Smooth muscle cell (in vitro differentiated cells): Measurements from ENCODE around the gene TP53BP2. TPM values are rescaled to one million over a fixed set of nuclear protein-coding genes. Genes with fewer than 3 reads are reported as not detected.

Experiments
- DNase-seq: peaks from one replicate; lab custom pipeline; 2025; ENCODE audit not compliant: unreplicated experiment; lab: John Stamatoyannopoulos, UW
- H2AFZ ChIP-seq: fragments of 200-600 bp; sonication (generic); 2 replicates; pipeline ENCODE4 v1.6.0; 2016; ENCODE audit warnings: antibody characterized with exemption, low read depth, mild to moderate bottlenecking
- H3F3A ChIP-seq: fragments of 200-600 bp; sonication (generic); 2 replicates; pipeline ENCODE4 v1.6.0; 2017; ENCODE audit warnings: antibody characterized with exemption, low read depth
- H3K27ac ChIP-seq: fragments of 200-600 bp; sonication (generic); 2 replicates; pipeline ENCODE4 v1.5.1; 2016; ENCODE audit warnings: low read depth, mild to moderate bottlenecking
- H3K27me3 ChIP-seq: fragments of 200-600 bp; sonication (generic); 2 replicates; pipeline ENCODE4 v1.6.1; 2016; ENCODE audit warnings: low read depth, mild to moderate bottlenecking
- H3K36me3 ChIP-seq: fragments of 200-600 bp; sonication (generic); 2 replicates; pipeline ENCODE4 v1.5.1; 2016; ENCODE audit warnings: low read depth
- H3K4me1 ChIP-seq: fragments of 200-600 bp; sonication (generic); 2 replicates; pipeline ENCODE4 v1.5.1; 2016; ENCODE audit warnings: low read depth
- H3K4me2 ChIP-seq: fragments of 200-600 bp; sonication (generic); 2 replicates; pipeline ENCODE4 v1.6.0; 2016; ENCODE audit warnings: mild to moderate bottlenecking
- H3K4me3 ChIP-seq: fragments of 200-600 bp; sonication (generic); 2 replicates; pipeline ENCODE4 v1.5.1; 2016; ENCODE audit warnings: mild to moderate bottlenecking
- H3K79me2 ChIP-seq: fragments of 200-600 bp; sonication (generic); 2 replicates; pipeline ENCODE4 v1.6.0; 2016; ENCODE audit warnings: low read depth, mild to moderate bottlenecking
- H3K9ac ChIP-seq: fragments of 200-600 bp; sonication (generic); 2 replicates; pipeline ENCODE4 v1.6.0; 2016; ENCODE audit warnings: low read depth
- H3K9me3 ChIP-seq: fragments of 200-600 bp; sonication (generic); replicated peaks from 2 replicates; pipeline ENCODE4 v1.5.1; 2016; ENCODE audit warnings: low read depth
- H4K20me1 ChIP-seq: fragments of 200-600 bp; sonication (generic); 2 replicates; pipeline ENCODE4 v1.6.0; 2016; ENCODE audit warnings: low read depth
- CTCF ChIP-seq: fragments of 200-600 bp; sonication (generic); IDR thresholded peaks from 2 replicates; pipeline ENCODE4 v1.5.1; 2017; ENCODE audit warnings: borderline replicate concordance, mild to moderate bottlenecking, antibody characterized with exemption; ENCODE audit not compliant: insufficient read depth, poor library complexity, severe bottlenecking
- WGBS: methylation state at CpG from one replicate; pipeline ENCODE4 v1.1.7; 2016; ENCODE audit warnings: low lambda C conversion rate; 5-methylcytosine and 5-hydroxymethylcytosine counted together
- polyA plus RNA-seq: library from polyadenylated mRNA; unstranded; fragments of >200 nt; fragmentation: Nextera tagmentation; extraction: Ambion mirVana; gene quantifications from 2 replicates; pipeline ENCODE4 v1.2.1, GENCODE V29; 2016
- total RNA-seq: library from RNA; depleted of rRNA; stranded (reverse); fragments of >200 nt; gene quantifications from 2 replicates; pipeline ENCODE4 v1.2.3, GENCODE V29; 2014

The TP53BP2 gene
- total and polyA plus RNA-seq, 2 experiments from 2014 or later: 11.8 to 30.8 TPM

DNA sequence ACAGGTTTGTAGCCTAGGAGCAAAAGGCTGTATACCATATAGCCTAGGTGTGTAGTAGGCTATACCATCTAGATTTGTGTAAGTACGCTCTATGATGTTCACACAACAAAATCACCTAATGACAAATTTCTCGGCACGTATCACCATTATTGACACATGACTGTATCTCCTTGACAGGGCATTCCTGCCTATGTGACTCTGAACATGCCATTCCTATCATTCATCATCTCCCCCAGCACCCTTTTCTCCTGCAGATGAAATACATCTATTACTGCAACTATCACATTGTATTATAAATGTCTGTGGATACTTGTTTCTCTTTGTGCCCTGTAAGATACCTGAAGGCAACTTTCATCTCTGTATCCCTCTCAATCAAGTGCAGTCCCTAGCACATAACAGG is 29.9 kb downstream of the TP53BP2 start:
- peaks cover 35% of the 10 kb centered on the region for H3K79me2 ChIP-seq
- no peak overlapping the region for H3K9ac ChIP-seq
- peaks cover 48% of the 10 kb centered on the region for H4K20me1 ChIP-seq
- H2AFZ ChIP-seq: no peak overlapping the region
- H3K27me3 ChIP-seq: no peaks in the 10 kb centered on the region
- TF ChIP-seq CTCF: no peak
- H3F3A ChIP-seq: peaks cover 3% of the 10 kb centered on the region
- H3K4me2 ChIP-seq: no peak overlapping the region
- peaks cover 3% of the 10 kb centered on the region for H3K4me1 ChIP-seq
- WGBS: 82% methylated on average over 3 of the region's 3 CpGs
- H3K9me3 ChIP-seq: no peaks in the 10 kb centered on the region
- H3K4me3 ChIP-seq: no peak overlapping the region
- H3K36me3 ChIP-seq: peaks cover 3% of the 10 kb centered on the region
- H3K27ac ChIP-seq: peak overlapping the region; percentile 48
- DNase-seq: no peak

- peak overlapping the region; percentile 48 for H3K27ac ChIP-seq
- DNase-seq: no peak
- H3K9me3 ChIP-seq: no peaks in the 10 kb centered on the region
- peaks cover 3% of the 10 kb centered on the region for H3F3A ChIP-seq
- no peak overlapping the region for H2AFZ ChIP-seq
- no peak for TF ChIP-seq CTCF
- no peaks in the 10 kb centered on the region for H3K36me3 ChIP-seq
- H3K27me3 ChIP-seq: no peaks in the 10 kb centered on the region
- no peak overlapping the region for H3K9ac ChIP-seq
- H3K4me3 ChIP-seq: no peak overlapping the region
- 77% methylated on average over 4 of the region's 4 CpGs for WGBS
- peaks cover 35% of the 10 kb centered on the region for H3K79me2 ChIP-seq
- H4K20me1 ChIP-seq: peaks cover 42% of the 10 kb centered on the region
- no peaks in the 10 kb centered on the region for H3K4me1 ChIP-seq
- H3K4me2 ChIP-seq: no peak overlapping the region
These were observed 30.5 kb downstream of the TP53BP2 start for GRCh38 chr1:223815020-223815853.

DNA sequence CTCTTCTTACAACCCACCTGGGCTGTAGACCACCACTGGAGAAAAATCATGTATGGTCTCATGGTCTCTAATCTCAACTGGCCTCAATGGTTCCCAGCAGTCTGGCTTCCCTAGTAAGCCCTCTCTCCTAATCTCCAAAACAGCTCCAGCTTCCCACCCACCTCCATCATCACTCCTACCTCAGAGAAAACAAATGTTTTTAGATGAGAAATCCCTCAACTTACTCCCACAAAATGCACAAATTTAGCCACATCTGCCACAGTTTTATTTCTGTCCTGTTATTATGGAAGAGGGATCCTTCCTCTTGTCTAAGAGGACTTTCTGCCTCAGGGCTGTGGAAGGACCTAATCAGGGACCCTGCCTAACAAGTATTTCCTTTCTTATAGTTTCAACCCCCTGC is 32.1 kb downstream of the TP53BP2 start:
- Histone ChIP-seq H3K4me1 (no peaks in the 10 kb centered on the region), H3K4me2 (no peak overlapping the region), H3K9me3 (no peaks in the 10 kb centered on the region), H3F3A (peaks cover 3% of the 10 kb centered on the region), H3K9ac (no peak overlapping the region), H3K79me2 (peaks cover 35% of the 10 kb centered on the region), H4K20me1 (peaks cover 32% of the 10 kb centered on the region), H3K27ac (no peak overlapping the region), H2AFZ (no peak overlapping the region), H3K36me3 (no peaks in the 10 kb centered on the region), H3K27me3 (no peaks in the 10 kb centered on the region), H3K4me3 (no peak overlapping the region)
- DNase-seq: no peak
- TF ChIP-seq CTCF: no peak

DNA sequence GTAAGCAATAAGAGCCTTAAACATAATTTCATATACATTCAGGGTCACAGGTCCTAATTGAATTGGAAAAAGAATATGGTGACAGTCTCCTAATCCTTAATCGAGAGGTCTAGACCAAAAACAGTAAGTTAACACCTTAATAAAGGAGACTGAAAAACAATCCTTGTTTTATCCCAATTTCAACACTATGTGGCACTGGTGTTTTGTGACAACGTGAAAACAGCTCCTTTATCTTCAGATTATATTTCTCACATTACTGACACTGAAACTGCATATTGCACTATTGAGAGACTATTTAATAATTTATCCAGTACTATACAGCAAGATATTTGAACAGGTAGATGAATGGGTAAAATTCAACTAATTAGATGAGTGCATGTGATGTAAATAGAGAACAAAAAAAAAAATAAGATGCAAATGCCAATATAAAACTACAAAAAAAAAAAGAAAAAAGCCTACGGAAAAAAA is 34.1 kb downstream of the TP53BP2 start:
- Histone ChIP-seq H3F3A (peaks cover 3% of the 10 kb centered on the region), H3K4me1 (no peaks in the 10 kb centered on the region), H3K9me3 (no peaks in the 10 kb centered on the region), H3K9ac (no peak overlapping the region), H3K27ac (no peak overlapping the region), H2AFZ (no peak overlapping the region), H3K36me3 (peaks cover 4% of the 10 kb centered on the region), H3K4me2 (no peak overlapping the region), H3K79me2 (peaks cover 26% of the 10 kb centered on the region), H3K27me3 (no peaks in the 10 kb centered on the region), H3K4me3 (no peak overlapping the region), H4K20me1 (peaks cover 29% of the 10 kb centered on the region)
- WGBS: 71% methylated on average over 3 of the region's 3 CpGs
- peak; percentile 41 for TF ChIP-seq CTCF
- no peak for DNase-seq
